ENCODE measurements around the gene CCDC172.

Gene CCDC172

DNA sequence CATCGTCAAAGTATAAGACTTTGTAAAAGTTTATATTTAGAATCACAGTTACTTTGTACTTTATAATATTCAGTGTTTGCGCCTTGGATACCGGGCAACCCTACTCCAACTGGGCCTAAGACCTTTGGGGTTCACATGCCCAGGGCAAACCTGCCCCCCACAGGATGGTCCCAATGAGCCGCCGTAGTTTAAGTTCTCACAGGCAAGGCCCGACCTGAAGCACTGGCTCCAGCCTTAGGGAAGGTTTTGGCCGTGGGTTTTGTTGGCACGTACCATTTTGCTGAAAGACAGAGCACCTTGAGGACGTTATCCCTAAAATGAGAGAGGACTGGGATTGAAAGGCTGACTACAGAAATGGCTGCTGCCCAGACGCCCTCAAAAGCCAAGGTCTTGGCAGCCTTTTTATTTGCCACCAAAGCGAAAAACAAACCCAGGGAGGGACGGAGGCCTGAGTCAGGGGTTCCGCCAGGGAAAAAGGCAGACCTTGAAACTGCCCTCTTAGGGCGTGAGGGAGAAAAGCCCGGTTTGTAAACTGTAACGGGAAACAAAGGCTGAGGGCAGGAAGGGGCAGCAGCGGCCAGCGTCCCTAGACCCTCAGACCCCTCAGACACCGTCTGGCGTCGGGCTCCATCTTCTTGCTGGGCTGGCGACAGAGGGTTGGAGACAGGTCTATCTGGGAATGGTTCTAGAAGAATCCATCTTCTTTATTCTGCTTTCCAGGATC is at the start of gene CCDC172:
TSS of gene CCDC172 (plus strand) at position 222 of the 724 bp plus-strand sequence. CDS start 564 bp downstream, outside the sequence.
- no peak within 1 kb of the TSS for H3K4me3 ChIP-seq (ENCODE audit: low read length)
- TF ChIP-seq ZNF274 (IDR thresholded peaks at IDR 0.05; ENCODE audit: low read depth, low read length): no peak

GRCh38 chr10:116276981-116277380 is 47.3 kb upstream of the CCDC172 start:
- TF ChIP-seq ZNF274 (IDR thresholded peaks at IDR 0.05; ENCODE audit: low read depth, low read length): no peak
- H3K4me3 ChIP-seq (ENCODE audit: low read length): no peak overlapping the region

- TF ChIP-seq ZNF274 (IDR thresholded peaks at IDR 0.05; ENCODE audit: low read depth, low read length): no peak
These were observed 45.4 kb upstream of the CCDC172 start for GRCh38 chr10:116278846-116279245.

GRCh38 chr10:116281775-116282174 is 42.5 kb upstream of the CCDC172 start:
- TF ChIP-seq ZNF274 (IDR thresholded peaks at IDR 0.05; ENCODE audit: low read depth, low read length): no peak

More at GRCh38 chr10:116278846-116279245, 45.4 kb upstream of the CCDC172 start:
- H3K4me3 ChIP-seq (ENCODE audit: low read length): no peak overlapping the region

GRCh38 chr10:116286626-116287200 is 37.5 kb upstream of the CCDC172 start:
- no peak overlapping the region for H3K4me3 ChIP-seq (ENCODE audit: low read length)
- TF ChIP-seq ZNF274 (IDR thresholded peaks at IDR 0.05; ENCODE audit: low read depth, low read length): no peak

More at GRCh38 chr10:116281775-116282174, 42.5 kb upstream of the CCDC172 start:
- no peak overlapping the region for H3K4me3 ChIP-seq (ENCODE audit: low read length)

- no peak for TF ChIP-seq ZNF274 (IDR thresholded peaks at IDR 0.05; ENCODE audit: low read depth, low read length)
- H3K4me3 ChIP-seq (ENCODE audit: low read length): no peak overlapping the region
These were observed 36.2 kb upstream of the CCDC172 start for GRCh38 chr10:116287906-116288501.

DNA sequence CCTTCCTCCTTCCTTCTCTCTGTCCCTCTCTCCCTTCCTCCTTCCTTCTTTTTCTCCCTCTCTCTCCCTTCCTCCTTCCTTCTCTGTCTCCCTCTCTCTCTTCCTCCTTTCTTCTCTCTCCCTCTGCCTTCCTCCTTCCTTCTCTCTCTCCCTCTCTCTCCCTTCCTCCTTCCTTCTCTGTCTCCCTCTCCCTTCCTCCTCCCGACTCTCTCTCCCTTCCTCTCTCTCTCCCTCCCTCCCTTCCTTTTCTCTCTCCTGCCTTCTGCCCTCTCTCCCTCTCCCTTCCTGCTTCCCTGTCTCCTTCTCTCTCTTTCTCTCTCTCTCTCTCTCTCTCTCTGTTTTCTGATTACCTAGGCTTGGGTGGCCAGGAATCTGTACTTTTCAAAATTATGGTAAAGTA is 34.6 kb upstream of the CCDC172 start:
- no peak for TF ChIP-seq ZNF274 (IDR thresholded peaks at IDR 0.05; ENCODE audit: low read depth, low read length)
- no peak overlapping the region for H3K4me3 ChIP-seq (ENCODE audit: low read length)

GRCh38 chr10:116292493-116292892 is 31.8 kb upstream of the CCDC172 start:
- no peak for TF ChIP-seq ZNF274 (IDR thresholded peaks at IDR 0.05; ENCODE audit: low read depth, low read length)
- H3K4me3 ChIP-seq (ENCODE audit: low read length): no peak overlapping the region

DNA sequence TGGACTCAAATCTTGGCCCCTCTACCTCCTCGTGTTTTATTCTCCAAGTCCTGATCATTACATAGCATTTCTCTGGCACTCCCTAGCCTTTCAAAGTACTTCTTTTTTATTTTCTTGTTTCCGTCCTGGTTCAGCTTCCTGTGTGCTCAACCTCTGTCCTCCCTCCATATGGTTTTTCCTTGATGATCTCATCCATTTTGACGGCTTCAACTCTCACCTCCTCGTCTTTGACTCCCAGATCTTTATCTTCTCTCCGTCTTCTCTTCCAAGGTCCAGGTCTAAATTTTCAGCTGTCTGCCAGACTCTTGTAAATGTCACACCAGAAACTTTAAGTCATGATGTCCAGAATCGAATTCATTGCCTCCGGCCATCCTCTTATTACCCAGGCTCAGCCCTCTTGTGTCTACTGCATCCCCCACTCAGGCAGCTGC is 27.9 kb upstream of the CCDC172 start:
- no peak overlapping the region for H3K4me3 ChIP-seq (ENCODE audit: low read length)
- TF ChIP-seq ZNF274 (IDR thresholded peaks at IDR 0.05; ENCODE audit: low read depth, low read length): no peak

DNA sequence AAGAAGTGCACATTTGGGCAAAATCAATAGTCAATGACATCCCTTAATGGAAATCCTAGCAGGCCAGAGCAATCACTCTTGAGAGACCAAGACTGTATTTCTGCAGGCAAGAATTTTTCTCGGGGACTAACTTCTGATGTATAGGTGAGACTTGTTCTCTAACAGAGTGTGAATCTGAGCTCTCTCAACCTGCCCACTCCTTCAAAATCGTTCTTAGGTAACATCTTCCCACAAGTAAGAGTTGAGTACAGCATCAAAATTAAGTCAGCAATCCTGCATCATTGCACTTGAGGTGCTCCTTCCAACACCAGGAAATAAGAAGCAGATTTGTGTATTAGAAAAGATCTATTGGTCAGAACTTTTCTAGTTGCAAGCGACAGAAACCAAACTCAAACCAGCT is 25.7 kb upstream of the CCDC172 start:
- H3K4me3 ChIP-seq (ENCODE audit: low read length): no peak overlapping the region
- TF ChIP-seq ZNF274 (IDR thresholded peaks at IDR 0.05; ENCODE audit: low read depth, low read length): no peak

GRCh38 chr10:116300542-116300941 is 23.7 kb upstream of the CCDC172 start:
- H3K4me3 ChIP-seq (ENCODE audit: low read length): no peak overlapping the region
- TF ChIP-seq ZNF274 (IDR thresholded peaks at IDR 0.05; ENCODE audit: low read depth, low read length): no peak

GRCh38 chr10:116304923-116305322 is 19.3 kb upstream of the CCDC172 start:
- TF ChIP-seq ZNF274 (IDR thresholded peaks at IDR 0.05; ENCODE audit: low read depth, low read length): no peak
- no peak overlapping the region for H3K4me3 ChIP-seq (ENCODE audit: low read length)

DNA sequence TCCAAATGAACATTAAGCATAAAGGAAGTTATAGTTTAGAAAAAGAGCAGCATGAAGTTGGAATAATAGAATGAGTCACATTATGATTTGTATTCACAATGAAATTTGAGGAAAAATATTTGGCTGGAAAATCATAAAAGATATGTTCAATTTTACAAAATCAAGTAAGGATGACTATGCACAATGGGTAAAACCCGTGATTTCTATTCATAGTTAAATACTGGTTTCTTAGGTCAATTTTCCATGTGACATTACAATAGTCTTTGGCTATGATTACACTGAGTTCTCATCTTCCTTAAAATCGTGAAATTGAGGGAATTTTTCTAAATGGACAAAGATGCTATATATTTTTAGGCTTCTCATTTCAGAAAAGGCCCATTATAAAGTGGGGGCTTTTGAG is 17.4 kb upstream of the CCDC172 start:
- no peak for TF ChIP-seq ZNF274 (IDR thresholded peaks at IDR 0.05; ENCODE audit: low read depth, low read length)
- H3K4me3 ChIP-seq (ENCODE audit: low read length): no peak overlapping the region

GRCh38 chr10:116307455-116307854 is 16.8 kb upstream of the CCDC172 start:
- TF ChIP-seq ZNF274 (IDR thresholded peaks at IDR 0.05; ENCODE audit: low read depth, low read length): no peak

DNA sequence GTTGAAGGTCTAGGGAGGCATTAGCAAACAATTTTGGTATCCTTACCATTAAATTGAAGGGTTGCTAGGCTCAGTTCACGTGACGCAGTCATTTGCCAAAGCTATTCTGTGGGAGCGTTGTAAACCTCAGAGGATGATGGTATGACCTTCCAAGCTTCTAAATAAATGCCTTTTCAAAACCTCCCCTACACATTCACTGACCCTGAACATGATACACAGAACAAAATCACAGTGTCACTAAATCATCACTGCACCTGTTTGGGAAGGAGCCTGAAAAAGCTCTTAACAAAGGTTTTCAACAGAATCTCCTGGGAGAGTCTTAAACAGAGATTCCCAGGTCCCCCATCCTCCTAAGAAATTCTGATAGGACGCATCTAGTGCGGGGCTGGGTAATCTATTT is 13.2 kb upstream of the CCDC172 start:
- no peak for TF ChIP-seq ZNF274 (IDR thresholded peaks at IDR 0.05; ENCODE audit: low read depth, low read length)
- H3K4me3 ChIP-seq (ENCODE audit: low read length): no peak overlapping the region

More at GRCh38 chr10:116307455-116307854, 16.8 kb upstream of the CCDC172 start:
- H3K4me3 ChIP-seq (ENCODE audit: low read length): no peak overlapping the region

Data from GM08714 (cell line).